Suprapubic skin (tissue), 4 donors: ENCODE measurements around the gene RBM47. TPM values are rescaled to one million over a fixed set of nuclear protein-coding genes. Genes with fewer than 3 reads are reported as not detected.
"Not testable (repeated sequence)": the region's sequence is repeated elsewhere in the genome, so short reads cannot be mapped to it uniquely, and the experiment has no call there.

Experiments
- DNase-seq, 2 donors: peaks; one replicate each; pipeline ENCODE4 v3.0.0-alpha.2; 2019; ENCODE audit warnings: low spot score in 2 of 2
- H3K27ac ChIP-seq: fragments of 200-600 bp; sonication (generic); one replicate; pipeline ENCODE4 v1.5.1; 2019
- H3K27me3 ChIP-seq: fragments of 200-600 bp; sonication (generic); one replicate; pipeline ENCODE4 v1.5.1; 2019
- H3K36me3 ChIP-seq: fragments of 200-600 bp; sonication (generic); one replicate; pipeline ENCODE4 v1.5.1; 2019
- H3K4me1 ChIP-seq: fragments of 200-600 bp; sonication (generic); one replicate; pipeline ENCODE4 v1.5.1; 2019
- H3K4me3 ChIP-seq: fragments of 200-600 bp; sonication (generic); one replicate; pipeline ENCODE4 v1.5.1; 2019; ENCODE audit warnings: mild to moderate bottlenecking
- H3K9me3 ChIP-seq: fragments of 200-600 bp; sonication (generic); one replicate; pipeline ENCODE4 v1.5.1; 2019
- CTCF ChIP-seq, 2 donors: fragments of 200-600 bp in 1 of 2; fragments of 450-650 bp in 1 of 2; sonication (generic) in 1 of 2; IDR thresholded peaks; one replicate each; pipeline ENCODE4 v1.5.1; 2016 to 2019; ENCODE audit warnings: antibody characterized with exemption in 2 of 2, mild to moderate bottlenecking in 1 of 2, moderate library complexity in 1 of 2
- EP300 ChIP-seq: sonication (generic); formaldehyde crosslinking; IDR thresholded peaks from one replicate; pipeline ENCODE4 v1.6.1; 2017; ENCODE audit warnings: antibody characterized with exemption
- POLR2A ChIP-seq, 2 donors: fragments of 450-650 bp; IDR thresholded peaks; one replicate each; pipeline ENCODE4 v1.6.1; 2017; ENCODE audit warnings: antibody characterized with exemption in 2 of 2, mild to moderate bottlenecking in 2 of 2, moderate library complexity in 2 of 2
- POLR2AphosphoS5 ChIP-seq, 3 donors: sonication (generic); formaldehyde crosslinking; IDR thresholded peaks; one replicate each; pipeline ENCODE4 v1.6.1; 2017; ENCODE audit warnings: antibody characterized with exemption in 3 of 3
- WGBS: methylation state at CpG from one replicate; pipeline ENCODE4 v1.1.5; 2018; 5-methylcytosine and 5-hydroxymethylcytosine counted together
- total RNA-seq, 4 donors: library from RNA; depleted of rRNA; stranded (reverse); fragments of >200 nt; gene quantifications; one replicate each; pipeline ENCODE4 v1.1.0, GENCODE V29; 2016

Gene RBM47
- total RNA-seq, 4 donors from 2014 or later, result 40.2 to 286 (median 47.4) TPM

GRCh38 chr4:40414673-40415072 lies 215.0 kb downstream of the RBM47 start:
- H3K27me3 ChIP-seq, result no peaks in the 10 kb centered on the region
- H3K36me3 ChIP-seq, result no peaks in the 10 kb centered on the region
- 94% methylated on average over 3 of the region's 3 CpGs for WGBS
- no peaks in the 10 kb centered on the region for H3K9me3 ChIP-seq
- no peak overlapping the region for H3K27ac ChIP-seq
- no peaks in the 10 kb centered on the region for H3K4me1 ChIP-seq
- H3K4me3 ChIP-seq, result no peak overlapping the region
- no peak for DNase-seq
- no peak for TF ChIP-seq CTCF (IDR thresholded peaks at IDR 0.05)
- no peak for TF ChIP-seq POLR2AphosphoS5 (IDR thresholded peaks at IDR 0.05)
- TF ChIP-seq EP300, result no peak
- TF ChIP-seq POLR2A (IDR thresholded peaks at IDR 0.05), result no peak

GRCh38 chr4:40412866-40413795 lies 216.5 kb downstream of the RBM47 start:
- H3K36me3 ChIP-seq, result no peaks in the 10 kb centered on the region
- no peaks in the 10 kb centered on the region for H3K27me3 ChIP-seq
- H3K27ac ChIP-seq, result no peak overlapping the region
- no peaks in the 10 kb centered on the region for H3K9me3 ChIP-seq
- WGBS, result 89% methylated on average over 10 of the region's 10 CpGs
- no peak for DNase-seq
- H3K4me1 ChIP-seq, result no peaks in the 10 kb centered on the region
- no peak overlapping the region for H3K4me3 ChIP-seq
- TF ChIP-seq EP300, result no peak
- no peak for TF ChIP-seq CTCF (IDR thresholded peaks at IDR 0.05)
- no peak for TF ChIP-seq POLR2A (IDR thresholded peaks at IDR 0.05)
- no peak for TF ChIP-seq POLR2AphosphoS5 (IDR thresholded peaks at IDR 0.05)

- 50% methylated on average over 1 of the region's 1 CpG for WGBS
- Histone ChIP-seq H3K27ac (no peak overlapping the region), H3K9me3 (no peaks in the 10 kb centered on the region), H3K4me1 (no peaks in the 10 kb centered on the region), H3K4me3 (no peak overlapping the region), H3K36me3 (no peaks in the 10 kb centered on the region), H3K27me3 (no peaks in the 10 kb centered on the region)
- TF ChIP-seq POLR2A (IDR thresholded peaks at IDR 0.05) (no peak), POLR2AphosphoS5 (IDR thresholded peaks at IDR 0.05) (no peak), EP300 (no peak), CTCF (IDR thresholded peaks at IDR 0.05) (no peak)
- DNase-seq, result no peak
Observed at GRCh38 chr4:40412388-40412787, 217.3 kb downstream of the RBM47 start.

- DNase-seq, result no peak
- 71% methylated on average over 1 of the region's 1 CpG for WGBS
- Histone ChIP-seq H3K27ac (no peak overlapping the region), H3K4me3 (no peak overlapping the region), H3K36me3 (no peaks in the 10 kb centered on the region), H3K9me3 (no peaks in the 10 kb centered on the region), H3K4me1 (no peaks in the 10 kb centered on the region), H3K27me3 (no peaks in the 10 kb centered on the region)
- TF ChIP-seq CTCF (IDR thresholded peaks at IDR 0.05) (no peak), EP300 (no peak), POLR2A (IDR thresholded peaks at IDR 0.05) (no peak), POLR2AphosphoS5 (IDR thresholded peaks at IDR 0.05) (no peak)
Observed at GRCh38 chr4:40409835-40410234, 219.8 kb downstream of the RBM47 start.

- not testable (repeated sequence) for H3K27me3 ChIP-seq, H3K27ac ChIP-seq, H3K9me3 ChIP-seq, DNase-seq, H3K4me1 ChIP-seq, H3K4me3 ChIP-seq, H3K36me3 ChIP-seq
- 88% methylated on average over 3 of the region's 3 CpGs for WGBS
Observed at GRCh38 chr4:40407468-40407867, 222.2 kb downstream of the RBM47 start.
